GM06990 (cell line): Measurements from ENCODE around the gene TANC1.

ENCODE experiments used
- DNase-seq: peaks from one replicate; pipeline ENCODE4 v3.0.0-alpha.2; 2011; ENCODE audit not compliant: insufficient read length; ENCODE audit errors: extremely low read depth
- H3K27me3 ChIP-seq: replicated peaks from 2 replicates; pipeline ENCODE4 v1.6.0; 2011; ENCODE audit warnings: low read length; ENCODE audit not compliant: control insufficient read depth, insufficient read depth
- H3K36me3 ChIP-seq: 2 replicates; pipeline ENCODE4 v1.5.1; 2011; ENCODE audit warnings: low read length; ENCODE audit not compliant: control insufficient read depth, insufficient read depth
- H3K4me3 ChIP-seq: replicated peaks from 2 replicates; pipeline ENCODE4 v1.5.1; 2011; ENCODE audit warnings: low read depth, mild to moderate bottlenecking, control low read depth, low read length
- TF ChIP-seq, protein P1 (sequence below): IDR thresholded peaks from 2 replicates; pipeline ENCODE4 v1.5.1; 2011; ENCODE audit warnings: low read length, control low read depth, mild to moderate bottlenecking, inconsistent platforms; ENCODE audit not compliant: insufficient read depth, poor library complexity, severe bottlenecking

TANC1 gene

GRCh38 chr2:159196393-159196925, 228.0 kb downstream of the TANC1 start:
- H3K27me3 ChIP-seq: no peaks in the 10 kb centered on the region
- H3K36me3 ChIP-seq: peaks cover 12% of the 10 kb centered on the region
- DNase-seq: no peak
- no peak overlapping the region for H3K4me3 ChIP-seq
- TF ChIP-seq, protein P1, sequence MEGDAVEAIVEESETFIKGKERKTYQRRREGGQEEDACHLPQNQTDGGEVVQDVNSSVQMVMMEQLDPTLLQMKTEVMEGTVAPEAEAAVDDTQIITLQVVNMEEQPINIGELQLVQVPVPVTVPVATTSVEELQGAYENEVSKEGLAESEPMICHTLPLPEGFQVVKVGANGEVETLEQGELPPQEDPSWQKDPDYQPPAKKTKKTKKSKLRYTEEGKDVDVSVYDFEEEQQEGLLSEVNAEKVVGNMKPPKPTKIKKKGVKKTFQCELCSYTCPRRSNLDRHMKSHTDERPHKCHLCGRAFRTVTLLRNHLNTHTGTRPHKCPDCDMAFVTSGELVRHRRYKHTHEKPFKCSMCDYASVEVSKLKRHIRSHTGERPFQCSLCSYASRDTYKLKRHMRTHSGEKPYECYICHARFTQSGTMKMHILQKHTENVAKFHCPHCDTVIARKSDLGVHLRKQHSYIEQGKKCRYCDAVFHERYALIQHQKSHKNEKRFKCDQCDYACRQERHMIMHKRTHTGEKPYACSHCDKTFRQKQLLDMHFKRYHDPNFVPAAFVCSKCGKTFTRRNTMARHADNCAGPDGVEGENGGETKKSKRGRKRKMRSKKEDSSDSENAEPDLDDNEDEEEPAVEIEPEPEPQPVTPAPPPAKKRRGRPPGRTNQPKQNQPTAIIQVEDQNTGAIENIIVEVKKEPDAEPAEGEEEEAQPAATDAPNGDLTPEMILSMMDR: no peak

DNA sequence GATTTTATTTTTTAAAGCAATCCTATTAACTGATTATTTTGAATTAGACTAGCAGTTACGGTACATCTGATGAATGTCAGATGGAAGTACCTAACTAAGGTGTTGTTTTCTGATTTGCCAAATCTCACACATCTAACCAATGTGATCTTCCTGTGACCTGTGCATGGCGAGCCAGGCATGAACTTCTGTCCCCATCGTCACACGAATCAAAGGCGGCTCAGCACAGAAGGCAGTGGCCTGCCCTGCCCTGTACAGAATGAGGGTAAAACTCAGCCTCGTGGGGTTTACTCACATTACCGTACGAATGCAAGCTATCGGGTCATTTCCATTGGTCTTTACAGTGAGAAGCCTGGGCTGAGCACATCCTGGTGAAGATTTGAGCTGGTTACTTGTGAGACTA, 230.8 kb downstream of the TANC1 start:
- no peak for DNase-seq
- TF ChIP-seq, protein P1: no peak
- H3K36me3 ChIP-seq: peaks cover 12% of the 10 kb centered on the region
- H3K4me3 ChIP-seq: no peak overlapping the region
- H3K27me3 ChIP-seq: no peaks in the 10 kb centered on the region

DNA sequence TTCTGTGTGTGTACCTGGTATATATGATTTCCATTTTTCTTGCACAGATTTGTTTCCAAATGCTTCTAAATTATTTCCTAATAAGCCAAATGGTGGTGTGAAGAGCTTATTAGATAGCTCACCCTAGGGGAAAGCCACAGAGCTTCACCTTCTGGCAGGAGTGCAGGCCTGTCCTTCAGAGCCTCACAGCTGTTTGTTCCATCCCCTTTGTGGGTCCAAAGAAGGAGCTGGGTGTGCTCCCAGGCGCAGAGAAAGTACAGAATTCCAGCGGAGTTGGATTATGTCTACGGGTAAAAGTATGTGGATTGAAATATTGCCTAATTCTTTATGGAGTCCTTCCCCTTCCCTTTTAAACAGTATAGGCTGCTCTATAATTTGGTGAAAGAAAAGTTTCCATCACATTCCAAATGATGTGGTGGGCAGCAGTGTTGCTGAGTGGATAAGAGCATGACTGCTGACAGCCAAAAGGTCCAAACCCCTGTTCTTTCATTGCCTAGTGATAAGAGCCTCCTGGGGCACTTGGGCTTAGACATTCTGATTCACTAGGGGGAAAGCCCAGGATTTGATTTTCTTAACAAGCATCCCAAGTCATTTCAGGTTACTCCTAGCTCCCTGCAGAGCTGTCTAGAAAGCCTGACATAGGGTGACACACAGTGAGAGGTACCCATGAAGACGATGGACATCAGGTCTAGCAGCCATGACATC, 231.5 kb downstream of the TANC1 start:
- TF ChIP-seq, protein P1: no peak
- DNase-seq: no peak
- H3K36me3 ChIP-seq: peaks cover 11% of the 10 kb centered on the region

DNA sequence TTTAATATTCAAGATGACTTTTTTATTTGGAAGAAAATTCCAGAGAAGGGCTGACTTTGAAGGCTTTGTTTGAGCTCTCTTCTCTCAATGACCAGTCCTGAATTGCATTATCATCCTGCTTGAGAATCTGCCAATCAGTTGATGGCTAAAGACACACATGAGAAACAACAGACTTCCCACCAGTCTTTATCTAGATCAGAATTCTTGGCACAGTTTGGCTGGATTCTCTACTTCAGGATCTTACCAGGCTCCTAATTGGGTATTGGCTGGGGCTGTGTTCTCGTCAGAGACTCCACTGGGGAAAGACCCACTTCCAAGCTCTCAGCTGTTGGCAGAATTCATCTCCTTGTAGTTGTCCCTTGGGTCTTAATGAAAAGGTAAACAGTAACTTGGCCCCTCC, 232.1 kb downstream of the TANC1 start:
- DNase-seq: no peak
- no peak overlapping the region for H3K4me3 ChIP-seq
- H3K27me3 ChIP-seq: no peaks in the 10 kb centered on the region
- TF ChIP-seq, protein P1: no peak
- peaks cover 10% of the 10 kb centered on the region for H3K36me3 ChIP-seq

More for the DNA sequence above, 231.5 kb downstream of the TANC1 start:
- no peak overlapping the region for H3K4me3 ChIP-seq
- H3K27me3 ChIP-seq: no peaks in the 10 kb centered on the region

GRCh38 chr2:159201360-159202063, 233.1 kb downstream of the TANC1 start:
- TF ChIP-seq, protein P1: no peak
- no peak for DNase-seq
- H3K4me3 ChIP-seq: no peak overlapping the region
- H3K27me3 ChIP-seq: no peaks in the 10 kb centered on the region
- H3K36me3 ChIP-seq: peaks cover 5% of the 10 kb centered on the region
